ENCODE measurements around the gene DTNA. TPM values are rescaled to one million over a fixed set of nuclear protein-coding genes. Genes with fewer than 3 reads are reported as not detected.

DTNA gene
- total RNA-seq, 1 experiment from 2014 or later, result not detected

GRCh38 chr18:34818064-34818463 lies 108.0 kb downstream of the DTNA start:
- no TSS peak for BruUV-seq (replicated peaks)
- Mint-ChIP-seq H3K9me3 (ENCODE audit: unreplicated experiment) (no peaks in the 10 kb centered on the region), H3K4me3 (ENCODE audit: unreplicated experiment) (no peak overlapping the region), H3K4me1 (ENCODE audit: insufficient read depth, unreplicated experiment) (no peaks in the 10 kb centered on the region), H3K27ac (ENCODE audit: low read depth, unreplicated experiment) (no peak overlapping the region), H3K27me3 (ENCODE audit: insufficient read depth, unreplicated experiment) (peaks cover 30% of the 10 kb centered on the region), H3K36me3 (ENCODE audit: insufficient read depth, unreplicated experiment) (no peaks in the 10 kb centered on the region)
- intact Hi-C loops (cut with micrococcal nuclease), result no loop called here
- TF ChIP-seq CTCF (IDR thresholded peaks at IDR 0.05; ENCODE audit: unreplicated experiment), result no peak
- ChIA-PET CTCF (no interaction called here), POLR2A (no interaction called here)
- DNase-seq (ENCODE audit: unreplicated experiment), result no peak

GRCh38 chr18:34820360-34821065 lies 110.4 kb downstream of the DTNA start:
- intact Hi-C loops (cut with micrococcal nuclease), result no loop called here
- no TSS peak for BruUV-seq (replicated peaks)
- H3K9me3 Mint-ChIP-seq (ENCODE audit: unreplicated experiment), result no peaks in the 10 kb centered on the region

GRCh38 chr18:34821669-34822210 lies 111.6 kb downstream of the DTNA start:
- H3K4me3 Mint-ChIP-seq (ENCODE audit: unreplicated experiment), result no peak overlapping the region
- intact Hi-C loops (cut with micrococcal nuclease), result no loop called here
- H3K4me1 Mint-ChIP-seq (ENCODE audit: insufficient read depth, unreplicated experiment), result no peaks in the 10 kb centered on the region
- ChIA-PET CTCF (interaction anchor here (0.6 to 1.3 kb wide), 3 partner anchors 16 to 510 kb away, joined by 3 to 5 read pairs (median 3); no protein-coding TSS in a partner anchor), POLR2A (no interaction called here)
- no peak for TF ChIP-seq CTCF (IDR thresholded peaks at IDR 0.05; ENCODE audit: unreplicated experiment)
- H3K9me3 Mint-ChIP-seq (ENCODE audit: unreplicated experiment), result no peaks in the 10 kb centered on the region
- H3K27ac Mint-ChIP-seq (ENCODE audit: low read depth, unreplicated experiment), result no peak overlapping the region
- BruUV-seq (replicated peaks), result no TSS peak
- H3K36me3 Mint-ChIP-seq (ENCODE audit: insufficient read depth, unreplicated experiment), result no peaks in the 10 kb centered on the region
- peaks cover 30% of the 10 kb centered on the region for H3K27me3 Mint-ChIP-seq (ENCODE audit: insufficient read depth, unreplicated experiment)
- no peak for DNase-seq (ENCODE audit: unreplicated experiment)

More at GRCh38 chr18:34820360-34821065, 110.4 kb downstream of the DTNA start:
- no peak overlapping the region for H3K27ac Mint-ChIP-seq (ENCODE audit: low read depth, unreplicated experiment)
- no peak for DNase-seq (ENCODE audit: unreplicated experiment)
- CTCF ChIA-PET, result interaction anchor here (0.8 to 1.3 kb wide), 2 partner anchors 12 to 225 kb away, joined by 4 to 5 read pairs; no protein-coding TSS in a partner anchor
- no peak overlapping the region for H3K4me3 Mint-ChIP-seq (ENCODE audit: unreplicated experiment)
- peaks cover 30% of the 10 kb centered on the region for H3K27me3 Mint-ChIP-seq (ENCODE audit: insufficient read depth, unreplicated experiment)
- no peaks in the 10 kb centered on the region for H3K4me1 Mint-ChIP-seq (ENCODE audit: insufficient read depth, unreplicated experiment)
- H3K36me3 Mint-ChIP-seq (ENCODE audit: insufficient read depth, unreplicated experiment), result no peaks in the 10 kb centered on the region
- TF ChIP-seq CTCF (IDR thresholded peaks at IDR 0.05; ENCODE audit: unreplicated experiment), result no peak
- POLR2A ChIA-PET, result interaction anchor here (0.7 kb wide), 1 partner anchor 311 kb away, joined by 4 read pairs; no protein-coding TSS in a partner anchor

GRCh38 chr18:34828093-34828492 lies 118.0 kb downstream of the DTNA start:
- intact Hi-C loops (cut with micrococcal nuclease), result no loop called here
- ChIA-PET CTCF (interaction anchor here (1.0 kb wide), 1 partner anchor 487 kb away, joined by 3 read pairs; no protein-coding TSS in a partner anchor), POLR2A (no interaction called here)
- no peak for DNase-seq (ENCODE audit: unreplicated experiment)
- H3K9me3 Mint-ChIP-seq (ENCODE audit: unreplicated experiment), result no peaks in the 10 kb centered on the region
- no peak overlapping the region for H3K27ac Mint-ChIP-seq (ENCODE audit: low read depth, unreplicated experiment)
- BruUV-seq (replicated peaks), result no TSS peak
- no peaks in the 10 kb centered on the region for H3K27me3 Mint-ChIP-seq (ENCODE audit: insufficient read depth, unreplicated experiment)
- TF ChIP-seq CTCF (IDR thresholded peaks at IDR 0.05; ENCODE audit: unreplicated experiment), result no peak
- H3K4me3 Mint-ChIP-seq (ENCODE audit: unreplicated experiment), result no peak overlapping the region
- no peaks in the 10 kb centered on the region for H3K4me1 Mint-ChIP-seq (ENCODE audit: insufficient read depth, unreplicated experiment)
- no peaks in the 10 kb centered on the region for H3K36me3 Mint-ChIP-seq (ENCODE audit: insufficient read depth, unreplicated experiment)
